H9 (cell line): ENCODE results near the gene PCNX3. TPM values are rescaled to one million over a fixed set of nuclear protein-coding genes. Genes with fewer than 3 reads are reported as not detected.
A peak's percentile ranks its signal among the peaks of the same experiment; 100 is the strongest.

ENCODE experiments used
- DNase-seq: peaks from one replicate; pipeline ENCODE4 v3.0.0-alpha.2; 2017
- H2AFZ ChIP-seq: one replicate; pipeline ENCODE4 v1.6.1; 2013; ENCODE audit warnings: mild to moderate bottlenecking, low read length, control low read depth, moderate library complexity
- H2AK5ac ChIP-seq: 2 replicates; pipeline ENCODE4 v1.6.1; 2013; ENCODE audit warnings: low read length, control low read depth, mixed read lengths; ENCODE audit not compliant: insufficient read length
- H2BK120ac ChIP-seq: one replicate; pipeline ENCODE4 v1.6.1; 2013; ENCODE audit warnings: low read depth, mild to moderate bottlenecking, low read length, control low read depth, inconsistent platforms; ENCODE audit not compliant: poor library complexity, severe bottlenecking
- H2BK12ac ChIP-seq: 2 replicates; pipeline ENCODE4 v1.6.1; 2013; ENCODE audit warnings: low read length, control low read depth, mixed read lengths, low read depth; ENCODE audit not compliant: insufficient read length
- H2BK15ac ChIP-seq: 2 replicates; pipeline ENCODE4 v1.6.1; 2013; ENCODE audit warnings: low read depth, low read length, control low read depth
- H2BK20ac ChIP-seq: one replicate; pipeline ENCODE4 v1.6.1; 2013; ENCODE audit warnings: low read depth, mild to moderate bottlenecking, low read length, control low read depth, inconsistent platforms; ENCODE audit not compliant: poor library complexity, severe bottlenecking
- H2BK5ac ChIP-seq: 2 replicates; pipeline ENCODE4 v1.6.1; 2013; ENCODE audit warnings: low read length, control low read depth, mixed read lengths; ENCODE audit not compliant: insufficient read length
- H3K14ac ChIP-seq: 2 replicates; pipeline ENCODE4 v1.6.1; 2013; ENCODE audit warnings: low read length, control low read depth; ENCODE audit not compliant: insufficient read depth
- H3K18ac ChIP-seq: 2 replicates; pipeline ENCODE4 v1.6.1; 2013; ENCODE audit warnings: low read depth, mild to moderate bottlenecking, mixed read lengths, low read length, control low read depth; ENCODE audit not compliant: insufficient read length
- H3K23ac ChIP-seq: 2 replicates; pipeline ENCODE4 v1.6.1; 2013; ENCODE audit warnings: low read length, control low read depth, mixed read lengths, low read depth; ENCODE audit not compliant: insufficient read length
- H3K23me2 ChIP-seq: 2 replicates; pipeline ENCODE4 v1.6.1; 2013; ENCODE audit warnings: low read depth, mild to moderate bottlenecking, mixed read lengths, low read length, control low read depth; ENCODE audit not compliant: insufficient read length, poor library complexity, severe bottlenecking
- H3K27ac ChIP-seq: 2 replicates; pipeline ENCODE4 v1.5.1; 2013; ENCODE audit warnings: low read length, control low read depth, mixed read lengths, low read depth; ENCODE audit not compliant: insufficient read length
- H3K27me3 ChIP-seq: 2 replicates; pipeline ENCODE4 v1.6.1; 2013; ENCODE audit warnings: low read length, control low read depth, inconsistent platforms; ENCODE audit not compliant: insufficient read depth
- H3K4ac ChIP-seq: 2 replicates; pipeline ENCODE4 v1.6.1; 2013; ENCODE audit warnings: low read depth, mild to moderate bottlenecking, control low read depth, inconsistent platforms, low read length, moderate library complexity
- H3K4me1 ChIP-seq: 2 replicates; pipeline ENCODE4 v1.6.1; 2013; ENCODE audit warnings: low read length, control low read depth, inconsistent platforms; ENCODE audit not compliant: insufficient read depth
- H3K4me2 ChIP-seq: 2 replicates; pipeline ENCODE4 v1.6.1; 2013; ENCODE audit warnings: low read length, control low read depth, mixed read lengths; ENCODE audit not compliant: insufficient read length, insufficient read depth
- H3K56ac ChIP-seq: 2 replicates; pipeline ENCODE4 v1.6.1; 2013; ENCODE audit warnings: low read depth, mild to moderate bottlenecking, mixed read lengths, low read length, control low read depth; ENCODE audit not compliant: insufficient read length
- H3K79me1 ChIP-seq: 2 replicates; pipeline ENCODE4 v1.6.1; 2013; ENCODE audit warnings: low read depth, mild to moderate bottlenecking, moderate library complexity, low read length, control low read depth, inconsistent platforms; ENCODE audit not compliant: insufficient read depth, poor library complexity, severe bottlenecking
- H3K79me2 ChIP-seq: 2 replicates; pipeline ENCODE4 v1.6.1; 2013; ENCODE audit warnings: low read length, control low read depth, inconsistent platforms; ENCODE audit not compliant: insufficient read depth
- H3K9ac ChIP-seq: 2 replicates; pipeline ENCODE4 v1.6.1; 2013; ENCODE audit warnings: low read length, control low read depth, mixed read lengths; ENCODE audit not compliant: insufficient read length; ENCODE audit errors: extremely low read depth
- H3K9me3 ChIP-seq: one replicate; pipeline ENCODE4 v1.6.1; 2013; ENCODE audit warnings: low read depth, low read length, inconsistent platforms; ENCODE audit not compliant: control insufficient read depth
- H3T11ph ChIP-seq: one replicate; pipeline ENCODE4 v1.6.1; 2013; ENCODE audit warnings: mild to moderate bottlenecking, low read length, control low read depth, inconsistent platforms
- H4K20me1 ChIP-seq: one replicate; pipeline ENCODE4 v1.6.1; 2013; ENCODE audit not compliant: control insufficient read depth, insufficient read length, insufficient read depth
- H4K5ac ChIP-seq: 2 replicates; pipeline ENCODE4 v1.6.1; 2013; ENCODE audit warnings: low read depth, mild to moderate bottlenecking, mixed read lengths, low read length, control low read depth; ENCODE audit not compliant: insufficient read length
- H4K8ac ChIP-seq: replicated peaks from 2 replicates; pipeline ENCODE4 v1.6.1; 2013; ENCODE audit warnings: low read length, control low read depth, mixed read lengths, low read depth; ENCODE audit not compliant: insufficient read length
- H4K91ac ChIP-seq: 2 replicates; pipeline ENCODE4 v1.6.1; 2013; ENCODE audit warnings: low read depth, mild to moderate bottlenecking, moderate library complexity, mixed read lengths, low read length, control low read depth; ENCODE audit not compliant: insufficient read length
- H3K27ac Mint-ChIP-seq, 3 experiments: 2 replicates in 2 of 3; 3 replicates in 1 of 3; pipeline ENCODE4 v1.8.0; 2020 to 2021; ENCODE audit warnings: mixed read lengths in 3 of 3, mild to moderate bottlenecking in 1 of 3, moderate library complexity in 1 of 3
- H3K27me3 Mint-ChIP-seq: 2 replicates; pipeline ENCODE4 v1.8.0; 2021; ENCODE audit warnings: low read depth, mild to moderate bottlenecking, moderate library complexity, mixed read lengths
- H3K36me3 Mint-ChIP-seq, 3 experiments: 2 replicates in 2 of 3; 3 replicates in 1 of 3; pipeline ENCODE4 v1.8.0; 2020 to 2021; ENCODE audit warnings: low read depth in 3 of 3, mixed read lengths in 3 of 3; ENCODE audit not compliant: insufficient read depth in 1 of 3
- H3K4me1 Mint-ChIP-seq, 2 experiments: 2 replicates each; pipeline ENCODE4 v1.8.0; 2020; ENCODE audit warnings: mixed read lengths in 2 of 2
- H3K4me3 Mint-ChIP-seq, 2 experiments: 2 replicates in 1 of 2; 3 replicates in 1 of 2; pipeline ENCODE4 v1.8.0; 2020 to 2021; ENCODE audit warnings: mild to moderate bottlenecking in 2 of 2, mixed read lengths in 2 of 2, moderate library complexity in 1 of 2
- H3K9me3 Mint-ChIP-seq, 2 experiments: 2 replicates in 1 of 2; 3 replicates in 1 of 2; pipeline ENCODE4 v1.8.0; 2020; ENCODE audit warnings: mild to moderate bottlenecking in 2 of 2, mixed read lengths in 2 of 2, moderate library complexity in 1 of 2
- CTCF ChIP-seq: fragments of 200-600 bp; sonication (generic); conservative IDR thresholded peaks from 3 replicates; pipeline ENCODE4 v1.8.0; 2021; ENCODE audit warnings: antibody characterized with exemption, mild to moderate bottlenecking
- WGBS: extraction: QIAGEN DNeasy Blood & Tissue Kit; methylation state at CpG from one replicate; pipeline ENCODE4 v1.1.7; 2013; ENCODE audit warnings: missing lambda C conversion rate, low lambda C conversion rate, mixed read lengths; ENCODE audit not compliant: insufficient read length; ENCODE audit errors: extremely low coverage; 5-methylcytosine and 5-hydroxymethylcytosine counted together
- total RNA-seq: library from RNA; stranded (reverse); gene quantifications from 2 replicates; pipeline ENCODE4 v1.2.1, GENCODE V29; 2021

PCNX3 gene
- total RNA-seq, 1 experiment from 2014 or later, result 50.5 TPM

GRCh38 chr11:65612691-65613090 lies 2.9 kb upstream of the PCNX3 start:
- Histone ChIP-seq H4K5ac (no peak overlapping the region), H3K23ac (no peak overlapping the region), H3K79me1 (peaks cover 3% of the 10 kb centered on the region), H2BK120ac (no peak overlapping the region), H3K79me2 (peaks cover 7% of the 10 kb centered on the region; the same call in 1 of the 2 replicates), H2AFZ (no peak overlapping the region), H3K9ac (no peak overlapping the region), H2BK20ac (no peak overlapping the region), H2AK5ac (no peak overlapping the region), H3K18ac (no peak overlapping the region), H3K9me3 (no peaks in the 10 kb centered on the region), H3K27me3 (no peaks in the 10 kb centered on the region), H3T11ph (no peak overlapping the region), H4K8ac (no peak overlapping the region), H4K91ac (no peak overlapping the region), H3K14ac (no peak overlapping the region), H2BK12ac (no peak overlapping the region), H3K4ac (no peak overlapping the region), H2BK5ac (no peak overlapping the region), H3K4me2 (peak overlapping the region; percentile 82), H4K20me1 (no peaks in the 10 kb centered on the region), H2BK15ac (no peak overlapping the region), H3K4me1 (no peaks in the 10 kb centered on the region; the same call in none of the 2 replicates), H3K27ac (no peak overlapping the region), H3K56ac (no peak overlapping the region), H3K23me2 (peaks cover 20% of the 10 kb centered on the region)
- H3K27ac Mint-ChIP-seq, result no peak overlapping the region; a peak in 1 of 7 replicates
- peaks cover 3% of the 10 kb centered on the region for H3K27me3 Mint-ChIP-seq
- H3K4me1 Mint-ChIP-seq, result peaks cover 17 to 30% of the 10 kb centered on the region in 2 experiments
- peak overlapping the region; percentile 94 to 97 for H3K4me3 Mint-ChIP-seq
- WGBS, result no CpG with 5 or more reads among the region's 7 CpGs
- no peak for DNase-seq
- peaks cover 13 to 43% (median 42%) of the 10 kb centered on the region in 3 experiments; a peak in 6 of 7 replicates for H3K36me3 Mint-ChIP-seq
- TF ChIP-seq CTCF, result no peak
- no peaks in the 10 kb centered on the region for H3K9me3 Mint-ChIP-seq
